Mucosa of rectum (tissue), 2 donors: ENCODE measurements around the gene RCSD1.
A peak's percentile ranks its signal among the peaks of the same experiment; 100 is the strongest.

Experiments
- H3K27ac ChIP-seq, 2 donors: one replicate each; pipeline ENCODE4 v1.7.0; 2013; ENCODE audit warnings: inconsistent platforms in 2 of 2, low read depth in 2 of 2, low read length in 2 of 2
- H3K27me3 ChIP-seq, 2 donors: one replicate each; pipeline ENCODE4 v1.7.0; 2013; ENCODE audit warnings: low read length in 2 of 2; ENCODE audit not compliant: control insufficient read depth in 2 of 2, insufficient read depth in 2 of 2
- H3K36me3 ChIP-seq, 2 donors: one replicate each; pipeline ENCODE4 v1.7.0; 2013; ENCODE audit warnings: low read length in 2 of 2; ENCODE audit not compliant: control insufficient read depth in 2 of 2, insufficient read depth in 2 of 2
- H3K4me1 ChIP-seq, 2 donors: one replicate each; pipeline ENCODE4 v1.7.0; 2013; ENCODE audit warnings: low read length in 2 of 2, mild to moderate bottlenecking in 1 of 2; ENCODE audit not compliant: control insufficient read depth in 2 of 2, insufficient read depth in 2 of 2
- H3K4me3 ChIP-seq, 2 donors: one replicate each; pipeline ENCODE4 v1.7.0; 2013; ENCODE audit warnings: low read length in 2 of 2
- H3K9ac ChIP-seq, 2 donors: one replicate each; pipeline ENCODE4 v1.7.0; 2013; ENCODE audit warnings: low read length in 2 of 2, low read depth in 1 of 2, mild to moderate bottlenecking in 1 of 2
- H3K9me3 ChIP-seq, 2 donors: one replicate each; pipeline ENCODE4 v1.7.0; 2013; ENCODE audit warnings: low read length in 2 of 2; ENCODE audit not compliant: control insufficient read depth in 2 of 2
- donor health status: healthy.
- donor health status: Normal muscosa, but diverticular disease.

Gene RCSD1

GRCh38 chr1:167617153-167618147, 12.6 kb upstream of the RCSD1 start:
- peak overlapping the region; percentile 53 to 70 for H3K27ac ChIP-seq
- H3K36me3 ChIP-seq: no peaks in the 10 kb centered on the region
- peak overlapping the region in 1 of 2 donors; percentile 2 for H3K9ac ChIP-seq
- no peaks in the 10 kb centered on the region for H3K27me3 ChIP-seq
- H3K9me3 ChIP-seq: no peaks in the 10 kb centered on the region
- H3K4me1 ChIP-seq: peaks cover 2 to 3% of the 10 kb centered on the region in 2 donors
- H3K4me3 ChIP-seq: peak overlapping the region; percentile 8 to 56

- no peaks in the 10 kb centered on the region for H3K9me3 ChIP-seq
- H3K9ac ChIP-seq: no peak overlapping the region
- H3K4me3 ChIP-seq: no peak overlapping the region
- H3K27me3 ChIP-seq: no peaks in the 10 kb centered on the region
- H3K4me1 ChIP-seq: peaks cover 2 to 3% of the 10 kb centered on the region in 2 donors
- H3K36me3 ChIP-seq: no peaks in the 10 kb centered on the region
- peak overlapping the region; percentile 45 to 70 for H3K27ac ChIP-seq
These were observed 11.7 kb upstream of the RCSD1 start for GRCh38 chr1:167618366-167618765.

- H3K27me3 ChIP-seq: no peaks in the 10 kb centered on the region
- H3K9ac ChIP-seq: no peak overlapping the region
- no peak overlapping the region for H3K4me3 ChIP-seq
- H3K9me3 ChIP-seq: no peaks in the 10 kb centered on the region
- peak overlapping the region in 1 of 2 donors; percentile 32 for H3K27ac ChIP-seq
- peaks cover 2 to 3% of the 10 kb centered on the region in 2 donors for H3K4me1 ChIP-seq
- H3K36me3 ChIP-seq: no peaks in the 10 kb centered on the region
These were observed 11.2 kb upstream of the RCSD1 start for GRCh38 chr1:167618789-167619188.

DNA sequence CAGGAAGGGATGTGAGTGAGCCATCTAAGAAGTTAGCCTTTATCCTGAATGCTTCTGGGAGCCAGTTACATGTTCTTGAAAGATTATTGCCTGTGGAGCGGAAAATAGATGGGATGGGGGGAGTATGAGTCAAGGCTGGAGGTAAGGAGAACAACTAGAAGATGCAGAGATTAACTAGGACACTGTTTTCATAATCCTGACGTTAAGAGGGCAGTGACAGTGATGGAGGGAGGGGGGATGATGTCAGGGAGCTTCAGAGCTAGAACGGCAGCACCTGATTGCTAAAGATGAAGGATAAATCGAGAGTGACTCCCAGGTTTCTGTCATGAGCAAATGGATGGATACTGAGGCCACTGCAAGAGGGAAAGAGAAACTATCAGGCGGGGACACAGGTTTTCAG, 10.0 kb upstream of the RCSD1 start:
- Histone ChIP-seq H3K9me3 (no peaks in the 10 kb centered on the region), H3K36me3 (no peaks in the 10 kb centered on the region), H3K4me3 (no peak overlapping the region), H3K27ac (no peak overlapping the region), H3K4me1 (peaks cover 2 to 3% of the 10 kb centered on the region in 2 donors), H3K27me3 (no peaks in the 10 kb centered on the region), H3K9ac (no peak overlapping the region)

DNA sequence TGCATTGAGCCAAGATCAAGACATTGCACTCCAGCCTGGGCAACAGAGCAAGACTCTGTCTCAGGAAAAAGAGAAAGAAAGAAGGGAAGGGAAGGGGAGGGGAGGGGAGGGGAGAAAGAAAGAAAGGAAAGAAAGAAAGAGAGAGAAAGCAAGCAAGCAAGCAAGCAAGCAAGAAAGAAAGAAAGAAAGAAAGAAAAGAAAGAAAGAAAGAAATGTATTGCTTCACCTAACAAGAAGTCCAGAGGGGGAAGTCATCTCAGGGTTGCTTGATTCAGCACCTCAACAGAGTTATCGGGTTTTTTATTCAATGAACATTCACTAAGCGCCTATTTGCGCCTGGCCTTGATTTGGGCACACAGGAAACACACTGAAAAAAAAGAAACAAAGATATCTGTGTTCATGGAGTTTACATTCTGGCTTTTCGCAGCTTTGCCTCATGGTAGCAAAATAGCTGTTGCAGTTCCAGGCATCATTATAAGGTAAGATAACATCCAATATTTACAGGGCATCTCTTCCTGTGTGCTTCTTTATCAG, 8.2 kb upstream of the RCSD1 start:
- no peak overlapping the region for H3K27ac ChIP-seq
- H3K4me1 ChIP-seq: peaks cover 2 to 3% of the 10 kb centered on the region in 2 donors

GRCh38 chr1:167623951-167624350, 6.1 kb upstream of the RCSD1 start:
- Histone ChIP-seq H3K9me3 (no peaks in the 10 kb centered on the region), H3K4me3 (no peak overlapping the region), H3K27me3 (no peaks in the 10 kb centered on the region), H3K9ac (no peak overlapping the region), H3K27ac (no peak overlapping the region), H3K4me1 (peaks cover 7 to 8% of the 10 kb centered on the region in 2 donors), H3K36me3 (no peaks in the 10 kb centered on the region)

More for the DNA sequence above, 8.2 kb upstream of the RCSD1 start:
- H3K4me3 ChIP-seq: no peak overlapping the region
- H3K9me3 ChIP-seq: no peaks in the 10 kb centered on the region
- H3K9ac ChIP-seq: no peak overlapping the region
- no peaks in the 10 kb centered on the region for H3K27me3 ChIP-seq
- no peaks in the 10 kb centered on the region for H3K36me3 ChIP-seq

- H3K36me3 ChIP-seq: no peaks in the 10 kb centered on the region
- H3K27me3 ChIP-seq: peaks cover 0 to 4% of the 10 kb centered on the region in 2 donors
- no peaks in the 10 kb centered on the region for H3K9me3 ChIP-seq
- H3K9ac ChIP-seq: no peak overlapping the region
- no peak overlapping the region for H3K4me3 ChIP-seq
- no peak overlapping the region for H3K27ac ChIP-seq
- peaks cover 5 to 14% of the 10 kb centered on the region in 2 donors for H3K4me1 ChIP-seq
These were observed 4.8 kb upstream of the RCSD1 start for GRCh38 chr1:167625040-167625823.

DNA sequence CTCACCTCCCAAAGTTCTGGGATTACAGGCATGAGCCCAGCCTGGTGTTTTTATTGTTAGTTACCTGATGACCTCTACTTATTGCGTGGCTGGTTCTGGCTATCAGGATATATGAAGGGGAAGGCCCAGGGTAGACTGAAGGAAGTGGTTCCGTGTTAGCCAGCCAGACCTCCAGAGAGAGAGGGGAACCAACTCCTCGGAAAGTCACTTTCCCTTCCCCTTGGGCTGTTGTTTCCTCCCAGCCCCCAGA, 2.5 kb upstream of the RCSD1 start:
- H3K27ac ChIP-seq: peak overlapping the region; percentile 74 to 92

GRCh38 chr1:167627865-167628641, 2.0 kb upstream of the RCSD1 start:
- peaks cover 5 to 15% of the 10 kb centered on the region in 2 donors for H3K4me1 ChIP-seq
- H3K4me3 ChIP-seq: peak overlapping the region in 1 of 2 donors; percentile 26
- H3K9me3 ChIP-seq: no peaks in the 10 kb centered on the region
- peaks cover 0 to 4% of the 10 kb centered on the region in 2 donors for H3K27me3 ChIP-seq
- no peaks in the 10 kb centered on the region for H3K36me3 ChIP-seq
- peak overlapping the region; percentile 74 to 92 for H3K27ac ChIP-seq
- peak overlapping the region in 1 of 2 donors; percentile 58 for H3K9ac ChIP-seq

More for the DNA sequence above, 2.5 kb upstream of the RCSD1 start:
- peak overlapping the region in 1 of 2 donors; percentile 58 for H3K9ac ChIP-seq
- H3K4me1 ChIP-seq: peaks cover 5 to 15% of the 10 kb centered on the region in 2 donors
- no peaks in the 10 kb centered on the region for H3K9me3 ChIP-seq
- peaks cover 0 to 4% of the 10 kb centered on the region in 2 donors for H3K27me3 ChIP-seq
- no peaks in the 10 kb centered on the region for H3K36me3 ChIP-seq
- no peak overlapping the region for H3K4me3 ChIP-seq
